DMS114 treated with DMSO at 0.1 percent for 48 hours (cell line): ENCODE data around the gene EXD3.
"Not testable (repeated sequence)": the region's sequence is repeated elsewhere in the genome, so short reads cannot be mapped to it uniquely, and the experiment has no call there.

Source experiments
- DNase-seq: peaks from one replicate; lab custom pipeline; 2025; ENCODE audit not compliant: unreplicated experiment; lab: John Stamatoyannopoulos, UW

Gene EXD3

DNA sequence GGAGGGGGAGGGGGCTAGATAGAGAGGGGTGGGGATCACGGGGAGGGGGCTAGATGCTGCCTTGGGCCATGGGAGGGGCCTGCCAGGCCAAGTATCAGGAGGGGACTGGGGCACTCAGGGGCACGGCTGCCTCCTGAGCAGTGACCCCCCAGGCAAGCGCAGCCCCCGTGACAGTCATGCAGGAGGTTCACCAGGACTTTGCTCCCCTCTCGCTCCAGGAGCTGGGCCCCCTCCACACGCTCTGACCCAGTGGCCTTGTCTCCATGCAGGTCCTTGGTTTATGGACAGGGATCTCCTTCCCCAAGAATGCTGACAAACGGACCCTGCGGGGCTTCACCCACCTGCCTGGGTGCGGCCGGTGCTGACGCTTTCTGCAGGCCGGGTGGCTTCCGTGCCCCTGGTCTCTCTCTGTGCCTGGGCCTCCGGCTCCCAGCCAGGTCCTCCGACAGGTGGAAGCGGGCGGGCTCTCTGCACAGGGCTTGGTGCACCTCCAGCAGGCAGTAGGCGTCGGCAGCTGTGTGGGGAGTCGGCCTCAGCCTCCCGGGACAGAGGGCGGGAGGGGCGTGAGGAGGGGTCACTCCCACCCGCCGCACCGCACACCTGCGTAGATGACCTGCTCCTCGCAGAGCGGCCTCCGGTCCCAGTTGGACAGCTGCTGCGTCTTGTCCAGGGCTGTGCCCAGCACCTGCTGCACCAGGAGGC, 74.0 kb downstream of the EXD3 start:
- DNase-seq: no peak

DNA sequence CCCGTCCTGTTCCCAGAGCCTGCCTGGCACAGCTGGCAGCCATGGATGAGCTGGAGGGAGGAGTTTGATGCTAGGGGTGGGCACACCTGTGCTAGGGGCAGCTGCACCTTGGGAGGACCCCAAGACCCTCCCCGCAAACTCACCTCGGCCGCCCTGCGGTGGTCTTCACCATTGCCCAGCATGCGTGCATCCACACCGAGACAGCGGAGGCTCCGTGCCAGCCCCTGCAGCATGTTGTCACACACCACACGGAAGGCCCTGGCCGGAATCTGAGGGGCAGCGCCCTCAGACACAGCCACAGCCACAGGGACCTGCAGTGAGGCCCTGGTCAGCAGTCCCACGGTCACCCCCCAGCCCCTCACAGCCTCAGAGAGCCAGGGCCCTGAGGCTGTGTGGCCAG, 75.0 kb downstream of the EXD3 start:
- DNase-seq: no peak

DNA sequence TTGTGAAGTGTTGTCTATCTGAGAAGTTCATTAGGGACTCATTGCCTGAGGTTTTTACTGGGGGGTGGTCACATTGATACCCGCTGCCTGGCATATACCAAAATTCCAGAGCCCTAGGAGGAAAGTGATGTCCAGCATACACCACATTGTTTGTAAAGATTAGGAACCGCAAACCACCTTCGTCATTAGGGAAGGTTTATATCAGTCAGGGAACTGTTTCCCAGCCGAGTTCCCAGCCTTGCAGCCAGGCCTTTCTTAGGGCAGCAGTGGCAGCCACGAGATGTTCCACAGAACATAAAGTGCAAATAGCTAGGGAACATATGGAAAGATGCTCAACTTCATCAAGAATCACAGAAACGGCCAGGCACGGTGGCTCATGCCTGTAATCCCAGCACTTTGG, 80.5 kb downstream of the EXD3 start:
- DNase-seq: no peak

DNA sequence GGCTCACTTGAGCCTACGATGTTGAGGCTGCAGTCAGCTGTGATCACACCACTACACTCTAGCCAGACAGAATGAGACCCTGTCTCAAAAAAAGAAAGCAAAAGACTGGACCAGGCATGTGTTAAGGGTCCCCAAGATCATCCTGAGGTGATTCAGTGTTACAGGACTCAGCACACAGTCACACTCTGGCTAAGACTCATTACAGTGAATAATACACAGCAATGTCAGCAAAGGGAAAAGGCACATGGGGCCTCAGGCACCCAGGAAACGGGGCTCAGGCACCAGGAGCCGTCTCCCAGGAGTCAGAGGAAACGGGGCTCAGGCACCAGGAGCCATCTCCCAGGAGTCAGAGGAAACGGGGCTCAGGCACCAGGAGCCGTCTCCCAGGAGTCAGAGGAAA, 81.7 kb downstream of the EXD3 start:
- no peak for DNase-seq

DNA sequence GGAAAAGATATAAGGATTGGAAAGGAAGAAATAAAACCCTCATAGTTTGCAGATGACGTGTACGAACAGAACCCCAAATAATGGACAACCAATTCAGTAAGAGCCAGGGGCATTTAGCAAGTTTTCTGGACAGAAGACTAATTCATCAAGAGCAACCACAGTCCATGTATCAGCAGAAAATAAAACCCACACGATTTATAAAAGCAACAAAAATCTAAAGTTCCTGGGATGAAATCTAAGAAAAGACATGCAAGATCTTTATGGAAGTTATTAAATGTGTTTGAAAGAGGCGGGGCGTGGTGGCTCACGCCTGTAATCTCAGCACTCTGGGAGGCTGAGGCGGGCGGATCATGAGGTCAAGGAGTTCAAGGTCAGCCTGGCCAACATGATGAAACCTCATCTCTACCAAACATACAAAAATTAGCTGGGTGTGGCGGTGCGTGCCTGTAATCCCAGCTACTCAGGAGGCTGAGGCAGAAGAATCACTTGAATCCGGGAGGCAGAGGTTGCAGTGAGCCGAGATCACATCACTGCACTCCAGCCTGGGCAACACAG, 83.0 kb downstream of the EXD3 start:
- DNase-seq: not testable (repeated sequence)

DNA sequence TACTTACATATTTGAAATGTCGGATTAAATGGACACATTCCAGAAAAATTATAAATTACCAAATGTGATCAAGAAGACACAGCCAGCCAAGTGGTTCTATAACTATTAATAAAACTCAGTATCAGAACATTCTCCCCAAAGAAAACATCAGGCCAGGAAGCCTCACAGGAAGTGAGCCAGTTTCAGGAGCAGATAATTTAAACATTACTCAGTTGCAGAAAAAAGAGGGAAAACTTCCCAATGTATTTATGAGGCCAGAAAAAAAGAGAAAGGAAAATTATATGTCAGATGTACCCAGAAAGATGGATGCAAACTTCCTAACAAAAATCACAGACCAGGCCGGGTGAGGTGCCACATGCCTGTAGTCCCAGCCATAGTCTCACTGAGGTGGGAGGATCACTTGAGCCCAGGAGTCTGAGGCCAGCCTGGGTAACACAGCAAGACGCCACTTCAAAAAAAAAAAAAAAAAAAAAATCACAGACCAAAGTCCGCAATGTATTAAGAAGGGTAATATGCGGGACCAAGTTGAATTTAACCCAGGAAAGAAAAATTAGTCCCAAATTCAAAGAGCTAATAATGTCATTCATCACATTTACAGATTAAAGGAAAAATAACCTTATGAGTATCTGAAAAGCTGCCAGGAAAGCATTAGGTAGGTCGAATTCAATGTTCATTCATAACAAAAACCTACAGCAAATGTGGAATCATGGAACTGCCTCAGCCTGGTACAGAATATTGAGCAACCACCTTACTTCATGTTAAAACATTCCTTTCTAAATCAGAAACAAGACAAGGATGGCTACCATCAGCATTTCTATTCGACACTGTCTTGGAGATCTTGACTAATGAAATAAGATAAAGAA, 83.7 kb downstream of the EXD3 start:
- no peak for DNase-seq

DNA sequence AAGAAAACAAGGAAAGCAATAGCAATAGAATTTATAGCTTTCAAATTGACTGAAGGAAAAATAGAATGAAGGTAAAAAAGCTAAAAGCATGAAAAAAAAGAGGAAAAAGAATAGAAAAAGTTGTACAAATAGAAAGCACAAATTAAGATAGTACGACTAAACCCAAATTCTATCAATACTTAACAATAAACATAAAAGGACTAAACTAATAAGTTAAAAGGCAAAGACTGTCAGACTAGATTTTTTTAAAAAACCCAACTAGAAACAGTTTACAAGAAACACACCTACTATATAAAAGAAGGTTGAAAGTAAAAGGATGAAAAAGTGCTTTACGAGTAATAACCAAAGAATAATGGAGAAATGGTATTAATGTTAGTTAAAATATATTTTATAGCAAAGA, 86.2 kb downstream of the EXD3 start:
- DNase-seq: no peak

DNA sequence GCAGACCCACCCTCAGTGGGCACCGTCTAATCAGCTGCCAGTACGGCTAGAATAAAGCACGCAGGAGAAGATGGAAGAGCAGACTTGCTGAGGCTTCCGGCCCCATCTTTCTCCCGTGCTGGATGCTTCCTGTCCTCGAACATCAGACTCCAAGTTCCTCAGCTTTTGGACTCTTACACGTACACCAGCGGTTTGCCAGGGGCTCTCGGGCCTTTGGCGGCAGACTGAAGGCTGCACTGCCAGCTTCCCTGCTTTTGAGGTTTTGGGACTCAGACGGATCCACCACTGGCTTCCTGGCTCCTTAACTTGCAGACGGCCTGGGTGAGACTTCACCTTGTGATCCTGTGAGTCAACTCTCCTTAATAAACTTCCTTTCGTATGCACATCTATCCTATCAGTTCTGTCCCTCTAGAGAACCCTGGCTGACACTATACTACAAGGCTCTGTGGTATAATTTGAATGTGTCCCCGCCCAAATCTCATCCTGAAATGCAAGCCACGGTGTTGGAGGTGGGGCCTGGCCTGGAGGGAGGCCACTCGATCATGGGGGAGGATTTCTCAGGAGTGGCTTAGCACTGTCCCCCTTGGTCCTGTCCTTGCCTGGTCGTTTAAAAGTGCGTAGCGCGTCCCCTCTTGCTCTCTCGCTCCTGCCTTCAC, 89.8 kb downstream of the EXD3 start:
- DNase-seq: no peak

DNA sequence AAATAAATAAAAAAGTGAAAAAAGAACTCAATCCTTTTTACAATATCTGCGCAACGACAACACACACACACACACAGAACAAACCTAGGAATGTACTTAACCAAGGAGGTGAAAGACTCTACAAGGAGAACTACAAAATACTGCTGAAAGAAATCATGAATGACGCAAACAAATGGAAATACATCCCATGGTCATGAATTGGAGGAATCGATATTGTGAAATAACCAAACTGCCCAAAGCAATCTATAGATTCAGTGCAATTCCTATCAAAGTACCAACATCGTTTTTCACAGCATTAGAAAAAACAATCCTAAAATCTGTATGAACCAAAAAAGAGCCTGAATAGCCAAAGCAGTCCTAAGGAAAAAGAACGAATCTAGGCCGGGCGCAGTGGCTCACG, 91.0 kb downstream of the EXD3 start:
- DNase-seq: no peak

DNA sequence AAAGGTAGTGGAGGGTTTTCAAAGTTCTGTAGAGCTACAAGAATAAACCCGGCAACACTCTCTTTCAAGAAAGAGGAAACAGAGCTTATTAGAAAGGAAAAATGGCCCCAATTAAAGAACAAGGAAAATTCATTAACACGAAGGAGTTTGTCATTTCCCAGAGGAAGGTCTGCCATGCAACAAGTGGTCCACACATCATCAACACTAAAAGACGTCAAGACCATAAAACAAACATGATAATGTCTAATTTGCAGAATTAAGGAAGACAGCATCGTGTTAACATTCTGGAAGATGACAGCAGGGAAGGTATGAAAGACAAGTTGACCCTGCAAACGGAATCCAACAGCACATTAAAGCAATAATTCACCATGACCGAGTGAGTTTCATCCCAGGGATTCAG, 92.3 kb downstream of the EXD3 start:
- no peak for DNase-seq

DNA sequence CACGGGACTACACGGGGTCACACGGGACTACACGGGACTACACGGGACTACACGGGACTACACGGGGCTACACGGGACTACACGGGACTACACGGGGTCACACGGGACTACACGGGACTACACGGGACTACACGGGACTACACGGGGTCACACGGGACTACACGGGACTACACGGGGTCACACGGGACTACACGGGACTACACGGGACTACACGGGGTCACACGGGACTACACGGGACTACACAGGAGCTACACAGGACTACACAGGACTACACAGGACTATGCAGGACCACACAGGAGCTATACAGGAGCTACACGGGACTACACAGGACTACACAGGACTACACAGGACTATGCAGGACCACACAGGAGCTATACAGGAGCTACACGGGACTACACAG, 93.4 kb downstream of the EXD3 start:
- not testable (repeated sequence) for DNase-seq

DNA sequence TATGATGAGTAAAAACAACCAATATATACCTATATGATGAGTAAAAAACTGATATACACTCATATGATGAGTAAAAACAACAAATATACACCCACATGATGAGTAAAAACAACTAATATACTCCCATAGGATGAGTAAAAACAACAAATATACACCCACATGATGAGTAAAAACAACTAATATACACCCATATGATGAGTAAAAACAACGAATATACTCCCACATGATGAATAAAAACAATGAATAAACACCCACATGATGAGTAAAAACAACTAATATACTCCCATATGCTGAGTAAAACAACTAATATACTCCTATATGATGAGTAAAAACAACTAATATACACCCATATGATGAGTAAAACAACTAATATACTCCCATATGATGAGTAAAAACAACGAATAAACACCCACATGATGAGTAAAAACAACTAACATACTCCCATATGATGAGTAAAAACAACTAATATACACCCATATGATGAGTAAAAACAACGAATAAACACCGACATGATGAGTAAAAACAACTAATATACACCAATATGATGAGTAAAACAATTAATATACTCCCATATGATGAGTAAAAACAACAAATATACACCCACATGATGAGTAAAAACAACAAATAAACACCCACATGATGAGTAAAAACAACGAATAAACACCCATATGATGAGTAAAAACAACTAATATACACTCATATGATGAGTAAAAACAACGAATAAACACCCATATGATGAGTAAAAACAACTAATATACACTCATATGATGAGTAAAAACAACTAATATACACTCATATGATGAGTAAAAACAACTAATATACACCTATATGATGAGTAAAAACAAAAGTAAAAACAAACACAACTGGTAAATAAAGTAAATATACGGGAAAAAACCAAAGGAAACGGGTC, 95.1 kb downstream of the EXD3 start:
- DNase-seq: not testable (repeated sequence)

DNA sequence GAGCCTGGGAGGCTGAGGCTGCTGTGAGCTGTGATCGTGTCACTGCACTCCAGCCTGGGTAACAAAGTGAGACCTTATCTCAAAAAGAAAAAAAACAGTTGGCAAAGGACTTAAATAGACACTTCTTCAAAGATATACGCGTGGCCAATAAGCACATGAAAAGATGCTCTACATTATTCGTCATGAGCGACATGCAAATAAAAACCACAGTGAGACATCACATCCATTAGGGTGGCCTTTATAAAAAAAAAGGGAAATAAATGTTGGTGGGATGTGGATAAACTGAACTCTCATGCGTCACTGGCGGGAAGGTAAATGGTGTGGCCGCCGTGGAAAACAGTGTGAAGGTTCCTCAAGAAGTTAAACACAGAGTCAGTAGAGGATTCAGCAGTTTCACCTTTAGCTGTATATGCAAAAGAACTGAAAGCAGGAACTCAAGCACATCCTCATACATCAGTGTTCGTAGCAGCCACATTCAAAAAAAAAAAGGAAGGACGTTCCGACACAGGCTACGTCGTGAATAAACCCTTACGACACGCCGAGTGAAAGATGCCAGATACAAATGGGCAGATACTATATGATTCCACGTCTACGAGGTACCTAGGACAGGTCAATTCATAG, 96.4 kb downstream of the EXD3 start:
- DNase-seq: no peak

DNA sequence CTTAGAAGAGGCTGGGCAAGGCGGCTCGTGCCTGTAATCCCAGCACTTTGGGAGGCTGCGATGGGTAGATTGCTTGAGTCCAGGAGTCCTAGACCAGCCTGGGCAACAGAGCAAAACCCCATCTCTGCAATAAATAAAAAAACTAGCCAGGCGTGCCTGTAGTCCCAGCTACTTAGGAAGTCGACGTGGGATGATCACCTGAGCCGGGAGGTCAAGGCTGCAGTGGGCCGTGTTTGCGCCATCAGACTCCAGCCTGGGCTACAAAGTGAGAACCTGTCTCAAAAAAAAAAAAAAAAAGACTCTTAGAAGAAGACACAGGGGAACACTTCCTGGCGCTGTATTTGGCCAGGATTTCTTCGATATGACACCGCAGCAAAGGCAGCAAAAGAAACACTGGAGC, 97.2 kb downstream of the EXD3 start:
- no peak for DNase-seq

DNA sequence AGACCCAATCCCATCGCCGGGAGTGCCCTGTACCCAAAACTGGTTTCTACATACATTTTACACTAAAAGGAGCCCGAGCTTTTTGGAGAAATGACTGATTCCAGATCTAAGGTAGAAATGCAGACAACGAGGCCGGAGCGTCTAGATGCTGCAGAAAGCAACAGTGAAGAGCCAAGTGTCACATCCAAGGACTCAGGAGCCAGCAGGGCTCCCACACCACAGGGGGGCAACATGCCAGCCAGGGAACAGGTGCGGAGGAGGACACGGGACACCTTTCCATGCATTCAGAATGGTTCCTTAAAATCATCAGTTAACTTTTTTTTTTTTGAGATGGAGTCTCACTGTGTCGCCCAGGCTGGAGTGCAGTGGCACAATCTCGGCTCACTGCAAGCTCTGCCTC, 97.8 kb downstream of the EXD3 start:
- no peak for DNase-seq

DNA sequence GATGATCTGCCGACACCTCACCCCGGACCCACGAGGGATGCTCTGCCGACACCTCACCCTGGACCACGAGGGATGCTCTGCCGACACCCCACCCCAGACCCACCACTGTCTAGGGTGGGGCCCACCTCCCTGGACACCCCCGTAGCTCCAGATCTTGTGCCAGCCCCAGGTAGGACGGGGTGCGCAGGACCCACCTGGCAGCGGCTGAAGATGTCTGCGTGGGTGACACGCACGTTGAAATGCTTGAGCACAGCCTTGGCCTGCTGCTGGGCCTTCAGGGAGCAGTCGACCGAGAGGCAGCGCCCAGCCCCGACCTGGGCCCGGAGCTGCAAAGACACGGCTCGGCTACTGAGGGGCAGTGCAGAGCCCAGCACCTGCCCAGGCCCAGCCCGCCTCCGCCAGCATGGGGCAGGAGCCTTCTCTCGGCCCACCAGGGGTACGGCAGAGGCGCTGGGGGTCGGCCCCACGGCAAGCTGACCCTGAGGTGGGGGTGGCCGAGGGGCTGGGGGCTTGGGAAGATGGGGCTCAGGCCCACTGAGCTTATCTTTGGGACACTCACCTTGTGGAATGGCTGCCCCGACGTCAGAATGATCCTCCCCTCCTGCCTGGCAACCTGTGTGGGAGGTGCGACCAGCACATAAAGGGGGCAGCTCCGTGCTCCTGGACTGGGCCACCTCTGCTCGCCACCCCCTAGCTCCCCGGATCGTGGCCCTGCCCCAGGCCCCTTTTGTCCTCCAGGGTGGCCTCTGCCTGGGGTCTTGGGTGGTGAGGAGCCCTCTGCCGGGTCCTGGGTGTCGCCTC, 99.2 kb downstream of the EXD3 start:
- no peak for DNase-seq

DNA sequence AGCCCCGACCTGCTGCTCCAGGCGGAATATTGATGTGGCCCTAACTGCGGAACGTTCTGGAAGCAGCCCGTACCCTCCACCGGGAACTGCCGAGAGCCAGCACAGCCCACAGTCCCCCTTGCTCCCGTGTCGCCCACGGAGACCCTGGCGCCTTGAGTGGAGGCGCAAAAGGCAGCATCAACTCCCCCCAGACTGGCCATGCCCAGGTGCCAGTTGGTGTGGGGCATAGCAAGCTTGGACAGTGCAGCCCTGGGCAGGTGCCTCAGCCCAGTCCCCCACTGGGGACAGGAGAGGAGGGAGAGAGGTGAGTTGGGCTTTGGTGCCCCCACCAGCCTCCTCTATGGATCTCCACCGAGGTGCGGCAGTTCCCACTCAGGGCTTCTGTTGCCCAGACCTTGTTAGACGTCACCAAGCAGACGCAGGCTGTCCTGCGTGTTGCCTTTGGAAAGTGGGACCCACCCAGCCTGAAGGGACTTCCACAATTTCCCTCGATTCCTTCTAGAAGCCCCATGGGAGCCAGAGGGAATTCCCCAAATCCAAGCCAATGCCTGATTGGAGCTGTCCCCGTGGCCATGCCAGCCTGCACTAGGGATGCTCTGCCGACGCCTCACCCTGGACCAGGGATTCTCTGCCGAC, 101.1 kb downstream of the EXD3 start:
- DNase-seq: no peak

DNA sequence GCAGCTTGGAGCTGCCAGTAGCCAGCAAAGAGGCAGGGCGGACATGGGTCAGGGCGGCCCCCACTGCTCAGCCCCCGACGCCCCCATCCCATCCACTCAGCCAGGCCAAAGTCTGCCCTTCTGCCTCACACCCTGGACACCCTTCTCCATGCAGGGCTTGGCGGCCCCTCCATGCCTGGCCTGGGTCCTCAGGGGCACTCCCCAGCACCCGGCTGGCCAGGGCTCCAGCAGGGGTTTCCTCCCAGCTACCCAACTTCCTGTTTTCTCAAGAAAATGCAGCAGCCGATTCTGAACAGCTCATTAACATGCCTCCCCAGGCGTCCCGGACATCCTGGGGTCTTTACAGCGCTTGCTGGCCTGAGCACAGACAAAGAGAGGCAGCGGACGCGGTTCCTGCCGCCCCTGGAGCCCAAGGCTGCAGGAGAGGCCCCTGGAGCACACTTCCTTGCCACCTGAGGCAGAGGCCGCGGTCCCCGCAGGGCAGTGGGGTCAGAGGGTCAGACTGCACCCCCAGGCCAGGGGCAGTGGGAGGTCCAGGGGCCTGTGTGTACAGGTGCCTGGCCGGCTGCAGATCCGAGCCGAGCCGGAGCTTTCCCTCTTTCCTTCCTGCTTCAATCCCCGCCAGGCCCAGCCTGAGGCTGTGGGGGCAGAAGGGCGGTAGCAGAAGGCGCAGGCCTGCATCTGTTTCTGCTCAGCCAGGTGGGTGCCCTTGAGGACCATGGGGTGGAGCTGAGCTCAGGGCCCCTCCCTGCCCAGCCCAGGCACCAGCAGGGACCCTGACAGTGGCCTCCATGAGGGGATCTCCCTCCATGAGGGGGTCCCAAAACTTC, 102.2 kb downstream of the EXD3 start:
- no peak for DNase-seq
